ENCODE measurements around the gene AFF3.

AFF3 gene

DNA sequence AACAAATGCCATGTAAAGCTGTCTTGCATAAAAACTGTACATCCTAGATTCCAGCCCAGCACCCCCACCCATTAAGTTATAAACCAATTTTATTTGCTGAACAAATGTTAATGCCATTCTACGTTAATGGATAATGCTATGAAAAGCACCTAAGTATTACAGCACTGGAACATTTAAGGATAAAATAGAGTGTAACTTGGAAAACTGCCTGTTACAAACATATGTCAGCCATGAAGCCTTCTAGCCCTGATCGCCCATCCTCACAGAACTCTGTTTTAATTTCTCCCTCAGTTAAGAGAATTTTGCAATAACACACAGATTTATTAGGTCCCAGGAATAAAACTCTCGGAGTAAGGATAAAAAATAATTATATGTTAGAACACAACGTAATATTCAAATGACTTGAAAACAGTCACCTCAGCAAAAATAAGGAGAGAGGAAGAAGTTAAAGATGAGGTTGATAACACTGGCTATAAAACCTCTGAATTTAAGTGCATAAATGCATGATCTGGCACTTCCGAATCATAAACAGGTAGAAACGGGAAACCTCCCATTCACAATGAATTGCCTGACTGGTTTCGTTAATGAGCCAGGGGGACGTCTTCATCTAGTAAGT lies 308.7 kb downstream of the AFF3 start:
- no peaks in the 10 kb centered on the region for H3K4me1 ChIP-seq (ENCODE audit: control insufficient read depth, low read depth, low read length)
- H3K27ac ChIP-seq (ENCODE audit: low read length): no peak overlapping the region
- no peak overlapping the region for H3K4me3 ChIP-seq (ENCODE audit: low read length)
- no peaks in the 10 kb centered on the region for H3K36me3 ChIP-seq (ENCODE audit: control insufficient read depth, low read depth, low read length)
- H3K9ac ChIP-seq (ENCODE audit: low read length): no peak overlapping the region
- no peaks in the 10 kb centered on the region for H3K27me3 ChIP-seq (ENCODE audit: control insufficient read depth, insufficient read depth, low read length)
- H3K9me3 ChIP-seq (ENCODE audit: control insufficient read depth, low read depth, low read length): no peaks in the 10 kb centered on the region

DNA sequence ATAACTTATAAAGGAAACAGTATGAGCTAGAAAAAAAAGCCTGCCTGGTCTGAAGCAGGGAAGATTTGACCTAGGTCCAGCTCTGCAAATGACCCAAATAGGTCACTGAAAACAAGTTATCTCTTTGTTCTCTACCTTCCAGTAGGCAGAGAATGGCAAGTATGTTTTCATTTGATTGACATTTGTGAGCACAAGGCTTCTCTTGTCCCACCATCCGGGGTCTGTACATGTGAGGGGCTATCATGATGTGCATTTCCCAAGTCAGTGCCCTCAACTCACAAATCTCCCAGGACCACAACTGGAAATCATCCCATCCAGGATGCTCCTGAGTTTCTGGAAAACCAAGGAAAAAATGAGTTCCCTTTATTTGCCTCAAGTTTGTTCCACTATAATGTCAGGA lies 309.5 kb downstream of the AFF3 start:
- H3K9ac ChIP-seq (ENCODE audit: low read length): no peak overlapping the region
- no peaks in the 10 kb centered on the region for H3K27me3 ChIP-seq (ENCODE audit: control insufficient read depth, insufficient read depth, low read length)
- H3K27ac ChIP-seq (ENCODE audit: low read length): no peak overlapping the region
- H3K36me3 ChIP-seq (ENCODE audit: control insufficient read depth, low read depth, low read length): no peaks in the 10 kb centered on the region
- no peaks in the 10 kb centered on the region for H3K9me3 ChIP-seq (ENCODE audit: control insufficient read depth, low read depth, low read length)
- no peaks in the 10 kb centered on the region for H3K4me1 ChIP-seq (ENCODE audit: control insufficient read depth, low read depth, low read length)
- no peak overlapping the region for H3K4me3 ChIP-seq (ENCODE audit: low read length)

DNA sequence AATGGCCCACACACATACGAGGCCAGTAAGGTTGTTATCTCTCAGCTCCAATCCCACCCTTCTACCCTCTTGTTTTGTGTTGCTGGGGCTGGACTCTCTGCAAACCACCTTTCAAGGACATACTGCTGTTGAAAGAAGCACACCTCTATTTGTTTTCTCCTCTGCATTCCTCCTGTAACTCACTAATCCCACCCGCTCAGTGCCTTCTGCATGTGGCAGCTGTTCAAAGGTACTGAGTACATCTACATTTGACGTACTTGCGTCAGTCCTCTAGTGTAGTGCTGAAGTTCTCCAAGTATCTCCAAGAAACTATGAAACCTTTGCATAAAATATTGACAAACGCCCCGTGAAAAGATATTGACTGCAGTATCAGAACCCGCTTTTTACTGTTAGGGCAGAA lies 310.6 kb downstream of the AFF3 start:
- H3K27ac ChIP-seq (ENCODE audit: low read length): no peak overlapping the region
- no peaks in the 10 kb centered on the region for H3K9me3 ChIP-seq (ENCODE audit: control insufficient read depth, low read depth, low read length)
- H3K4me3 ChIP-seq (ENCODE audit: low read length): no peak overlapping the region
- no peaks in the 10 kb centered on the region for H3K4me1 ChIP-seq (ENCODE audit: control insufficient read depth, low read depth, low read length)
- H3K27me3 ChIP-seq (ENCODE audit: control insufficient read depth, insufficient read depth, low read length): no peaks in the 10 kb centered on the region
- no peak overlapping the region for H3K9ac ChIP-seq (ENCODE audit: low read length)
- H3K36me3 ChIP-seq (ENCODE audit: control insufficient read depth, low read depth, low read length): no peaks in the 10 kb centered on the region

DNA sequence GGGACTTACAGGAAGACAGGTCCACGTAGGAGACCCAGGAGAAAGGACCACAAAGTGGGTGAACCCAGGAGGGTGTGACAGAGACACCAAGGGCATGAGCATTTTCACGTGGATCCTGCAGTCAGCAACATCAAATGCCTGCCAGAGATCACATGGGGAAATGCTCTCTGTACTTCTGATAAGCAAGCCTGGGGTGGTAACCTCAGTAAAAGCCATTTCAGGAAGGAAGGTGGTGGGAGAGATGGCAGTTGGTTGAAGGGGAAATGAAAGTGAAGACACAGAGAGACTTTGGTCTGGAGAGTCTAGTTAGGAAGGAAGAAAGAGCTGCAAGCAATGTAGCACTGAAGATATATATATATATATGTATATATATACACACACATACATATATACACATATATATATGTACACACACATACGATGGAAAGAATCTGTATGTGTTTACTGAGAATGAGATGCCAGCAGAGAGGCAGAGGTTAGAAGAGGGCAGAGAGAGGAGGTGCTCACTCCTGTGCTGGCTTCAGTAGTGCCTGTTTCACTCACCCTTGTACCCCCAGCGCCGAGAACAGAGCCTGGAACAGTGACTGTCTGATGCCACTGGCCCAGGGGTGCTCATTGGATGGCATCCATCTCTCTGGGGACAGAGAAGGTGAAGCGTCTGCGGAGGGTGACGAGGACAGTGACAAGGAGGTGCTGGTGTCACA lies 314.9 kb downstream of the AFF3 start:
- no peak overlapping the region for H3K4me3 ChIP-seq (ENCODE audit: low read length)
- H3K9me3 ChIP-seq (ENCODE audit: control insufficient read depth, low read depth, low read length): no peaks in the 10 kb centered on the region
- H3K9ac ChIP-seq (ENCODE audit: low read length): no peak overlapping the region
- peaks cover 8% of the 10 kb centered on the region for H3K4me1 ChIP-seq (ENCODE audit: control insufficient read depth, low read depth, low read length)
- H3K27ac ChIP-seq (ENCODE audit: low read length): no peak overlapping the region
- no peaks in the 10 kb centered on the region for H3K27me3 ChIP-seq (ENCODE audit: control insufficient read depth, insufficient read depth, low read length)
- no peaks in the 10 kb centered on the region for H3K36me3 ChIP-seq (ENCODE audit: control insufficient read depth, low read depth, low read length)

DNA sequence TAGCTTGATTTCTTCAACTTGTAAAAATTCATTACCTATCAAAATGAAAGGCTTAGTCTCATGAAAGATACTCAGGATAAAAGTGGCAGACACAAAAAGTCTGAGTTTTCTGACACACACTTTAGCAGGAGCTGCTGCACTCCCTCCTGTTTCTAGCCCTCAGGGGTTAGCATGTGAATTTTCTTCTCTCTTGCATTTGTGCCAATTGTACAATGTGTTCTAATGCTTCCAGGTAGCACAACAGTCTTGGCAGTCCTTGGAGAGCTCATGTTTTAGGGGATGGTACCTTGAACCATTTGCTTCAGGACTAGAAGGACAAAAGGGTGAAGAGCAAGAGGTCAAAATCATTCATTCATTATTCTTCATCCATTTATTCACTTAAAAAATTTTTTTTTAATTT lies 316.8 kb downstream of the AFF3 start:
- H3K9me3 ChIP-seq (ENCODE audit: control insufficient read depth, low read depth, low read length): no peaks in the 10 kb centered on the region

DNA sequence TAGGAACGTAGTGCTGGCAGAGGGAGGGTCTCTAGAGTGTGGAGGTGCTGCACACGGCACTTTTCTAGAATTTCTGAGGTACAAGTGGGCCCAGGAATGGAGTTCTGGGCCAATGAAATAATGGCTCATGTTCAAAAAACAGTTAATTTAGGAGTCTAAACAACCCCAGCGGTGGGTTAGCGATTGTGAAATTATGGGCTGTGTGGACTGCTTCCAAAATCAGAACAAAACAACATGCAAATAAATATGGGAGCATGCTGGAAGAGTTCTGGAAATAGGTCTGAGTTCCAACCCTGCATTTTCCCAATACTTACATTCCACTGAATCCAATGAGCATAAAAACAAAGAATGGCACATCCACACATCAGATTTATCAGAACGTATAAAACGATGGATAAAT lies 317.6 kb downstream of the AFF3 start:
- H3K27ac ChIP-seq (ENCODE audit: low read length): no peak overlapping the region
- H3K36me3 ChIP-seq (ENCODE audit: control insufficient read depth, low read depth, low read length): no peaks in the 10 kb centered on the region
- H3K9ac ChIP-seq (ENCODE audit: low read length): no peak overlapping the region
- H3K4me3 ChIP-seq (ENCODE audit: low read length): no peak overlapping the region
- peaks cover 14% of the 10 kb centered on the region for H3K4me1 ChIP-seq (ENCODE audit: control insufficient read depth, low read depth, low read length)
- H3K27me3 ChIP-seq (ENCODE audit: control insufficient read depth, insufficient read depth, low read length): no peaks in the 10 kb centered on the region
- no peaks in the 10 kb centered on the region for H3K9me3 ChIP-seq (ENCODE audit: control insufficient read depth, low read depth, low read length)

More for the DNA sequence above, 316.8 kb downstream of the AFF3 start:
- Histone ChIP-seq H3K27ac (ENCODE audit: low read length) (no peak overlapping the region), H3K36me3 (ENCODE audit: control insufficient read depth, low read depth, low read length) (no peaks in the 10 kb centered on the region), H3K27me3 (ENCODE audit: control insufficient read depth, insufficient read depth, low read length) (no peaks in the 10 kb centered on the region), H3K4me3 (ENCODE audit: low read length) (no peak overlapping the region), H3K9ac (ENCODE audit: low read length) (no peak overlapping the region), H3K4me1 (ENCODE audit: control insufficient read depth, low read depth, low read length) (peaks cover 14% of the 10 kb centered on the region)

DNA sequence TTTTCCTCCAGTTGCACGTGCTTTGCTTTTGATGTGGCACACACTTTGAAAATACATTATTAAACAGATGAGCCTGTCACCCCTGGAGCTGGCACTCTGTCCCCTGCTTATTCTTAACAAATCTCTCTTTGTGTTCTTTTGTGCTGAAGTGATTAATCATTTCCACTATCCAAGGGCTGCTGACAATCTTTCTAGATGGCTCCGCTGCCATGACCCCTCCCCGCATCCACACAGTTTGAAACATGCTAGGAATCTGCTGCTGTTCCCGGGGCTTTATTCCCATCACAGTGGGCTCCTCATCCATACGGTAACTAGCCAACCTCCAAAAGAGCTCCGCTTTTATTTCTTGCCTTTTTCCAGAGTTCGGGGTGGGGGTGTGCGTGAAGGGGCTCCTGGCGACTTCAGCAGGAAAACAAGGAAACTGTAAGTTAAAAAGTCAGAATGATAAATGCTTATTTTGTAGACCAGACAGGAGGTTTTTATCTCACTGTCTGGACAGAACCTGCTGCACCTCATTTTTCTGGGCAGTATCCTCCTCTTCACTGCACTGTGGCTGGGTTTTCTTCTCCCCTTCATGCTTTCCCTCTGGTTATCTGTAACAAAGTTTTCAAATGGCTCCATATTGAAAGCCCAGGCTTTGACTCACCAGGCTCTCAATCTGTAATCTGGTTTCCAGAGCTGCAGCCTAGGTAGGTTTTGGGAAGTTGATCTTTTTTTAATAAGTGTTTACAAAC lies 319.7 kb downstream of the AFF3 start:
- H3K4me3 ChIP-seq (ENCODE audit: low read length): peak overlapping the region; percentile 46
- H3K9ac ChIP-seq (ENCODE audit: low read length): peak overlapping the region; percentile 45
- peak overlapping the region; percentile 16 for H3K27ac ChIP-seq (ENCODE audit: low read length)
- H3K36me3 ChIP-seq (ENCODE audit: control insufficient read depth, low read depth, low read length): no peaks in the 10 kb centered on the region
- H3K9me3 ChIP-seq (ENCODE audit: control insufficient read depth, low read depth, low read length): no peaks in the 10 kb centered on the region
- peaks cover 14% of the 10 kb centered on the region for H3K4me1 ChIP-seq (ENCODE audit: control insufficient read depth, low read depth, low read length)
- no peaks in the 10 kb centered on the region for H3K27me3 ChIP-seq (ENCODE audit: control insufficient read depth, insufficient read depth, low read length)

DNA sequence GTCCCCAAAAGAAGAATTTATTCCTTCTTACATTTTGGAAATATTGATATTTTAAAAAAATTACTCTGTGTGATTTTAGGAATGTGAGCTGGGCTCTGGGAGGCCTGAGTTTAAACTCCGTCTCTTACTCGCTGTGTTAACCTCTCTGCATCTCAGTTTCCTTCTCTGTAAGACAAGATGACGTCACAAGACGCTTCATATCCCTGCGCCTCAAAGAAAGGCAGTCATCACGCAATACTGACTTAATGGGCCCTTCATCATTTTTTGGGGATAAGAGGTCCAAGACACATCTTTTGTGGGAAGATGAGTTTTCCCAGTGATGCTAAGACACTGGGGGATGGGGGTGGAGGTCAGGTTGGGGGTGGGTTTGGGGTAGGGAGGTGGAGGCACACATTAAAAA lies 320.4 kb downstream of the AFF3 start:
- H3K27me3 ChIP-seq (ENCODE audit: control insufficient read depth, insufficient read depth, low read length): no peaks in the 10 kb centered on the region
- no peak overlapping the region for H3K9ac ChIP-seq (ENCODE audit: low read length)
- H3K36me3 ChIP-seq (ENCODE audit: control insufficient read depth, low read depth, low read length): no peaks in the 10 kb centered on the region
- H3K4me1 ChIP-seq (ENCODE audit: control insufficient read depth, low read depth, low read length): peaks cover 14% of the 10 kb centered on the region
- no peak overlapping the region for H3K27ac ChIP-seq (ENCODE audit: low read length)
- no peaks in the 10 kb centered on the region for H3K9me3 ChIP-seq (ENCODE audit: control insufficient read depth, low read depth, low read length)
- no peak overlapping the region for H3K4me3 ChIP-seq (ENCODE audit: low read length)

DNA sequence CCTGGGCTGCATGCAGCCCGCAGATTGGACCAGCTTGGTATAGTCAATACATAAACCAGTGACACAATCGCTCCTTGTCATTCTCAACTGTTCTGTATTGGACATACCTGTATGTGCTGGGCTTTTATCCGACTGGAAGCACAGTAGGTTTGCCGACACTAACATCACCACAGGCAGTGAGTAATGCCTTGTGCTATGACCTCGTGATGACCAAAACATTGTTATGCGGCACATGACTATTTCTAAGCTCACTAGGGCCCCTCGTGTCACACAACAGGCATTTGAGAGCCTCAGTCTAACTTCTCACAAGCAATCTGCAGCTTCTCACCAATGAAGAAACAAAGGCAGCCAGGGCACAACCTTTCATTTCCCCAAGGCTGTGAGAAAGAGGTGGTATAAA lies 320.8 kb downstream of the AFF3 start:
- Histone ChIP-seq H3K9me3 (ENCODE audit: control insufficient read depth, low read depth, low read length) (no peaks in the 10 kb centered on the region), H3K36me3 (ENCODE audit: control insufficient read depth, low read depth, low read length) (no peaks in the 10 kb centered on the region), H3K27me3 (ENCODE audit: control insufficient read depth, insufficient read depth, low read length) (no peaks in the 10 kb centered on the region), H3K4me3 (ENCODE audit: low read length) (no peak overlapping the region), H3K27ac (ENCODE audit: low read length) (no peak overlapping the region), H3K4me1 (ENCODE audit: control insufficient read depth, low read depth, low read length) (peaks cover 14% of the 10 kb centered on the region), H3K9ac (ENCODE audit: low read length) (no peak overlapping the region)

DNA sequence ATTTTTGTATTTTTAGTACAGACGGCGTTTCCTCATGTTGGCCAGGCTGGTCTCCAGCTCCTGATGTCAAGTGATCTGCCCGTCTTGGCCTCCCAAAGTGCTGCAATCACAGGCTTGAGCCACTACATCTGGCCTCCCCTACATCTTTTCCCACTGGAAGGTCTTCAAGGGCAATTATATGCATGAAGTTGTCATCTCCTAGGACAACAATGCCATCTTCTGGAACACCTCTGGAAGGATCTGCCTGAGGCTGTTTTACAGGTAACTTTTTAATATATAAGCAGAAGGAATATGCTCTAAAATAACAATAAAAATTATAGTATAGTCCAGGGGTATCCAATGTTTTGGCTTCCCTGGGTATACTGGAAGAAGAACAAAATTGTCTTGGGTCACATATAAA lies 321.4 kb downstream of the AFF3 start:
- Histone ChIP-seq H3K4me1 (ENCODE audit: control insufficient read depth, low read depth, low read length) (peaks cover 14% of the 10 kb centered on the region), H3K4me3 (ENCODE audit: low read length) (no peak overlapping the region), H3K27ac (ENCODE audit: low read length) (no peak overlapping the region), H3K36me3 (ENCODE audit: control insufficient read depth, low read depth, low read length) (no peaks in the 10 kb centered on the region), H3K9ac (ENCODE audit: low read length) (no peak overlapping the region), H3K9me3 (ENCODE audit: control insufficient read depth, low read depth, low read length) (no peaks in the 10 kb centered on the region), H3K27me3 (ENCODE audit: control insufficient read depth, insufficient read depth, low read length) (no peaks in the 10 kb centered on the region)

DNA sequence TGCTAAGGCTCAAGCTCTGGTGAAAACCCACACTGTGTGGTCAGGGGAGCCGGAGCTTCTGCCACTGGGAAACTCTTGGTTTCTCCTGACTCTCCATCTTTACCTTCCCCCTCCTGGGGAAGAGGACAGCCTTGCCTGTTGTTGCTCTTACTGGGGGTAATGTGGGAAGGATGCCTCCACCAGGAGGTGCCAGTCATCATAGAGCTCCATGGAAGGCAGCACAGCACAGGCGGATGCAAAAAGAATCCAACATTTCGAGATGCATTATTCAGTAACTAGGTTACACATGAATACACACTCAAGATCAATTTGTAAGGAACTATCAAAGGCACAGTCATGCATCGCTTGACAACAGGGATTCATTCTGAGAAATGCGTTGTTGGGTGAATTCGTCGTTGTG lies 322.6 kb downstream of the AFF3 start:
- Histone ChIP-seq H3K27me3 (ENCODE audit: control insufficient read depth, insufficient read depth, low read length) (no peaks in the 10 kb centered on the region), H3K9me3 (ENCODE audit: control insufficient read depth, low read depth, low read length) (no peaks in the 10 kb centered on the region), H3K9ac (ENCODE audit: low read length) (no peak overlapping the region), H3K4me3 (ENCODE audit: low read length) (no peak overlapping the region), H3K27ac (ENCODE audit: low read length) (no peak overlapping the region), H3K36me3 (ENCODE audit: control insufficient read depth, low read depth, low read length) (no peaks in the 10 kb centered on the region), H3K4me1 (ENCODE audit: control insufficient read depth, low read depth, low read length) (peaks cover 14% of the 10 kb centered on the region)

All from iPS-18a (cell line).